Stimulated activated CD8-positive, alpha-beta memory T cell treated with anti-CD3 and anti-CD28 coated beads, Interleukin-12 subunit alpha, Interleukin-12 subunit beta, amount 100 ng/mL, for 1 hour (primary cell): Measurements from ENCODE around the gene MEGF6.

Experiments used
- DNase-seq: peaks from one replicate; pipeline ENCODE4 v3.0.0-alpha.2; 2020; ENCODE audit warnings: low read depth

The MEGF6 gene

DNA sequence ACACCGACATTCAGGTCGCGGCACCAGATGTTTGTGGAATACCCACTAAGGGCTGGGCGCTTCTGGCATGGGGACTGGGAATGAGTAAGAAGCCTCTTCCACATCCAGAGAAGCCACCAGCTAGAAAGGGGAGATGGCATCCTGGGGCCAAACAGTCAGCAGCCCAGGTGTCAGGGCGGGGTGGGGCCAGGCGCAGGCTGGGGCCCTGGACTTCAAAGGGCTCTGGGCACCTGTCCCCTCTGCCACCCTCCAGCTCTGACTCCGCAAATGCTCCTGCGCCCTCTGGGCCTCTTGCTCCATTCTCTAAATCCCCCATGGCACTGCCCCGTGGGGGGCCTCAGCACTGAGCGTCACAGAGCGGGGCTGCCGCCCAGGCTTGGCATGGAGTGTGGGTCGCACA lies 70.4 kb downstream of the MEGF6 start:
- DNase-seq = no peak

DNA sequence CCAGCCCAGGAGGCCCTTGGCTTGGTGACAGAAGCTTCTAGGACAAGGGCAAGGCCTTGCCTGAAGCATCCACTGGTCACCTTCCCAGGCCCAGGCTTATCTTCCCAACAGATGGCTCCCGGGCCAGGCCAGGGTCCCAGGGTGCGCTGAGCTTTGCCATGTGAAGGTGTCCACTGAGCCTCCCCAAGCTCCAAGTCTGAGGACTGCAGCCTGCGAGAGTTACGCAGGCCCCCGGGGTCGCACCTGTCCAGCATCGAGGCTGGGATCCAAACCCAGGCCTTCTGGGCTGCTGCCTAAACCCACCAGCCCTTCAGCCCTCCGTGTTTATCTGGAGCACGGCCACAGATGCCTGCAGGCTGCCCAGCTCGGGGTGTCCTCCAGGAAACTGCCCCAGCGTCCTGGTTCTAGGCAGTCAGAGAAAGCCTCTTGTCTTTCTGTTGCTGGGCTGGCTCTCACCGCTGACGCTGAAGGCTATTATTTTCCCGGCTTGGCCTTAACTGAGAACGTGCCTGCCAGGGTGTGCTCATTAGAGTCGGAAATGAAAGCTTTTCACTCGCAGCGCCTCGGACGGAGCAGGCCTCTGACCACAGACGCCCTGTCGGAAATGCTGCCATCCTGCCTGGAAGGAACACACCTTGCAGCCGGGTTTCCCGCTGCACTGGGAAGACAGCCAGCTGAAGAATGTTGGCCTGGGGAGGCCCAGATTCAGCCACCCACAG lies 71.4 kb downstream of the MEGF6 start:
- DNase-seq = no peak

DNA sequence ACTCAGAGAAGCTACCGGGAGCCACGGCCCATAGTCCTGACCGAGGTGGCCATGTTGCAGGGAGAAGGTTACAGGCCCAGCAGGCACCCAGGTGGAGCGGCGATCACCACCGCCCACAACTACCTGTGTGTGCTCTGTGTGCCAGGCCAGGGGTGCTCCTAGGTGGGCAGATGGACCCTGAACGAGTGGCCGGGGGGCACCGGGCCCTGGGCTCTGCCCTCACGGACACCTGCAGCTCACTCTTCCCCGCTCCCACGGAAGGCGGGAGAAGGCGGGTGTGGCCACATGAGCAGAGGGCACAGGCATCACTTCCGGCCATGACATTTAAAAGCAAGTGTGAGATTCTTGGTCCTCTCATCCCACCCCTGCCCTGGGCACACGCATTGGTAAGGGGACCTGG lies 73.9 kb downstream of the MEGF6 start:
- DNase-seq = no peak

DNA sequence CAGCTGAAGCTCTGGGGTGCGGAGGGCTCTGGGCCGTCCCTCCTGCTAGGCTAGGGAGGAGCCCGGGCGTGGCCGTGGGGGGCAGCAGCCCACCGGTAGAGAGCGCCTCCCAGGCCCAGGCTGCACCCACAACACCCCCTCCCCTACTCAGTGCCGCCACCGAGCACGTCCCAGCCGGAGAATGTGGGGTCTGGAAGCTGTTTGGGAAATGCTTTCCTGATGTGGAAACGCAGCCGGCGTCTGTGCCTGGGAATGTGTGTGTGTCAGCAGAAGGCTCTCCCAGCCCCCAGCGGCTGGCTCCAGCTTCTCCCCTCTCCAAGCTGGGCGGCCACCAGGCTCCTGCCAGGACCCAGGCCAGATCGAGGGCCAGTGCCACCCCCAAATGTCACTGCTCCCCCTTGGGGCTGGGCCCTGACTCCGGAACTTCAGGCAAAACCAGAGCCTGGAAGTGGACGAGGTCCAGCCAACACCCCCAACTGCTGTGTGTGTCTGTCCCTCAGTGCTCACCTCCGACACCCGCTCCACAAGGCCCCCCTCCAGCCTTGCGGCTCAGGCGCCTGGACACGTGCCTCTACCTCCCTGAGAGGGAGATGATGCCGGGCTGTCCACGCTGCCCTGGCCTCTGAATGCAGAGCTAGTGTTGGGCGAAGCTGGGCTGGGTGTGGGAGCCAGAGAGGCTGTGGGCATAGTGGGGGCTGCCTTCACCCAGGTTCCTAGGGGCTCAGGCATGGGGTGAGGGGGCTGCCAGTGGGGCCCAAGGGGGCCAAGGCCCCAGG lies 74.7 kb downstream of the MEGF6 start:
- DNase-seq = no peak

DNA sequence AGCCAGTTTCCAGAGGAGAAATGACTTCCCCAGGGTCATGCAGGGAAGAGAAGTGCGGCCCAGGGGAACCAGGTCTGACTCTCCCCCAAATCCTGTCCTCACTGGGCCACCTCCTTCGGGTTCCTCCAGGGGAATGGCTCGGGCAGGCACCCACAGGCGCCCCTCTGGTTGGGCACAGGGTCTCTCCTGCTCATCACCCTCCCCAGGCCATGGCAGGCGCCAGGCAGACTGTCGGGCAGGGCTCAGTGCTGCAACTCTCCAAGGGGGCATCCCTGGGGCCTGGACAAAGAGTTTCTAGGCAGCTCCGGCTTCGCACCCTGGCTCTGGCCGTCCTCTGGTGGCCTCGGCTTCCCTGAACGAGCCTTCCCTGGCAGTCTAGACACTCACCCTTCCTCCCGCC lies 75.6 kb downstream of the MEGF6 start:
- no peak for DNase-seq

DNA sequence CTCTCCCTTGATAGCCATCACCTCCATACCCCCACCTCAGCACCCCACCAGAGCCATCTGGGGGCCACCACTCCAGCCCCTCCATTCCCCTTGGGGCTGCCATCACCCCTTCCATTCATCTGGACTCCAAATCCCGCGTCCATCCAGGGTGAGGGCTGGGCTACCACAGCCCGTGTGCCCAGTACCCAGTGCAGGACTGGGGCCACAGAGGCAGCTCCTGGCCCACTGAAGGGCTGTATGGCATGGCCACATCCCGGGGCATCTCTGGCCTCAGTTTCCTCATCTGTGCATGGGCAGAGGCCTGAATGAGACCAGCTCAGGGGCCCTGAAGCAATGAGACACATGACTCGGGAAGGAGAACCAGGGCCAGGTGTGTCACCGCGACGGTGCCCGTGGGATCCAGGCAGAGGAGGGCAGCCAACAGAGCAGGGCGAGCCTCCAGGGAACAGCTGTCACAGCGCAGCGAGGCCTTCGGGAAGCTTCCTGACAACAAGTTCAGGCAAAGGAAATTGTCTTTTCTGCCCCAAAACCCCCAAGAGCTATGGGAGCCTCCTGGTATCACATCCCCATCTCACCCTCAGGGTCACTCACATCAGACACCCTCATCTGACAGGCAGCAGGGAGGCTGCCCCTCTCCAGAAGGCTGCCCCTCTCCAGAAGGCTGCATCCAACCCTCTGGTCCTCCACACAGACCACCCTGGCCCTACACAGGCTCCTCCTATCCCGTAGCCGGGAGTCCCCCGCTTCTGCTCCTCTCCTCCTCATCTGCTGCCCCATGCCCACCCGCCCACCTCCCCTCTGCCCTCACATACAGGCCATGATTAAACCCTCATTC lies 76.3 kb downstream of the MEGF6 start:
- no peak for DNase-seq

DNA sequence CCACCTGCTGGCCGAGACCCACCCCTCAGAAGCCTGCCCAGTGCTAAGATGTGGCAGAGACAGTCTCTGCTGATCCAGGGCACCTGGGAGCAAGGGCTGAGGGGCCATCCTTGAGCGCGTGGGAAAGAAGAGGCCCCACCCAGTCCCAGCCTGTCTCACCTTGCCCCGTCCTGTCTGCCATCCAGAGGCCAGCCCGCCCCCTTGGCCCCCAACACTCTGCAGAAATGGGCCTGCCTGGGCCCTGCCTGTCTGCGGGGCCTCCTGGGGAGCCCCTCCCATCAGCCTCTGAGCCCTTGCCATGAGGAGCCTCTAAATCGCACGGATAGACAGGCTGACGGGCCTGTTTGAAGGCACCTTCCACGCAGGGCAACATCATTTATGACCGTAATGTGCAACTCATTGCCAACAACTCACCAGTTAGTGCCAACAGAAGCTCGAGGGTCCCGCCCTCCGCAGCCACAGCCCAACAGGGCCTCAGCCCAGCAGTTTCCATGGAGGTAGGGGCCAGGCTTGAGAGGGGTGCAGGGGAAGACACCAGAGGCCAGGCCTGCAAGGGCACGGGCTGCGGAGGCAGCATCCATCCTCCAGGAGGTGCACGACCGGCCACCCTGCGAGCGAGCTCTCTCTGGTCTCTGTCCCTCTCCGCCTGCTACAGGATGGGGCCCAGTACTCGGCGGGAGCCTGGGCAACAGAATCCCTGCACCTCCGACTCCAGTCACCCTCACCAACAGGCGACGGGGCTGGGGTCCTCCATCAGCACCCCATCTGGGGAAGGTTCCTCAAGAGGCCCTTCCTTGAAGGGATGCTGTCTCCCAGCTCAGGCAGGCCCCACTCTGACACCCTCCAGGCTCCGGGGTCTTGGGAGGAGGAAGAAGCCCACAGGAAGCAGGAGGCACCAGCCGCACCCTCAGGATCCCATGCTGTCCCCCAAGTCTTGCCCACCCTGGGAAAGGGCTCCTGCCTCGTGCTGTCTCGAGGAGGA lies 78.0 kb downstream of the MEGF6 start:
- no peak for DNase-seq

DNA sequence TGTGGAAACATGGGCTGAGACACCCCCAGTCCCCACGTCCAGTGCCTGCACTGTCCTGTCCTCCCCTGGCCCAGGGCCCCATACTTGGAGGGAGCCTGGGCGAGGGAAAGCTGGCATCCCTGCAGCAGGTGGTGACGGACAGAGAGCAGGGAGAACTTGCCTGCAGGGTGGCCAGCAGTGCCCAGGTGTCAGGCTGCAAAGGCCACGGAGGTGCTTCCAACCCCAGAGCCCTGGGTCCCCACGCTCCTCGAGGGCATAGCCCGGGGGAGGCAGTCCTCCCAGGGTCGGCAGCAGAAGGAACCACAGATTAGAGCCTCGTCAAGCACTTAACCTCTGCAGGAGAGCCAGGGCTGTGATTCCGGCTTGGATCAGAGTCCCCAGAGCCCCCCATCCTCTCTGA lies 79.4 kb downstream of the MEGF6 start:
- DNase-seq = no peak

DNA sequence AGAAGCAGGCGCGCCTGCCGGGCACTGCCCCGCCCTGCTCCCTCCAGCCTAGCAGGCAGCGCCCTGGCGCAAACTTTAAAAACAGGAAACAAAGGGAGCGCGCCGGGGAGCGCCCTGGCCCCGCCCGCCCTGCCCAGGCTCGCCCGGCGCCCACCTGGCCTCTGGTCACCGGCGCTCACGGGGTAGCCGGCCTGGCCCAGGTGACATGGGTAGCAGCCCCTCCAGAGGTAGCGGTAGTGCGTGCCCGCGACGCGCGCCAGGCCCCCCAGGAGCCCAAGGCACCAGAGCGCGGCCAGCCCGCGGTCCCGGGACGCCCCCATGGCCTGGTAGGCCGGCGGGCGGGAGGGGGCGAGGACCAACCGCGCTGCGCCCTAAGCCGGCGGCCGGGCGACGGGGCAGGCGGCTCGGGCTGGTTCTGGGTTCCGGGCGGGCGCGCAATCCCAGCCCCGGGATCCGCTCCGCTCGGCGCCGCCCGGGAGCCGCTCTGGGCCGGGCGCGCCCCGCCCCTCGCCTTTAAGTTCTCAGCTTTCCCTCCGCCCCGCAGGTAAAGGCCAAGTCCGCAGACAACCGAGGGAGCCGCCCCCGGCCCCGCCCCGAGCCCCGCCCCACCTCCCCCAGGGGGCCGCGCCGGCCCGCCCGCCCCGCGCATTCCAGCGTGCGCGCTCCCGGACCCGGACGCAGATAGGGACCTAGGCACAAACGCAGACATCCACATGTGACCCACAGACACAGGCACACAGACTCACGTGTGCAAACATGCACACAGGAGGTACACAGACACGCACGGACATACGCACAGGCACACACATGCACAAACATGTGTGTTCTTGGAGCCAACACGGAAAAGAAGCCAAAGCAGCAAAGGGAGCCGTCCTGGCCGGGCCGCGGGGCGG lies 80.1 kb downstream of the MEGF6 start:
- peak; percentile 63 for DNase-seq

DNA sequence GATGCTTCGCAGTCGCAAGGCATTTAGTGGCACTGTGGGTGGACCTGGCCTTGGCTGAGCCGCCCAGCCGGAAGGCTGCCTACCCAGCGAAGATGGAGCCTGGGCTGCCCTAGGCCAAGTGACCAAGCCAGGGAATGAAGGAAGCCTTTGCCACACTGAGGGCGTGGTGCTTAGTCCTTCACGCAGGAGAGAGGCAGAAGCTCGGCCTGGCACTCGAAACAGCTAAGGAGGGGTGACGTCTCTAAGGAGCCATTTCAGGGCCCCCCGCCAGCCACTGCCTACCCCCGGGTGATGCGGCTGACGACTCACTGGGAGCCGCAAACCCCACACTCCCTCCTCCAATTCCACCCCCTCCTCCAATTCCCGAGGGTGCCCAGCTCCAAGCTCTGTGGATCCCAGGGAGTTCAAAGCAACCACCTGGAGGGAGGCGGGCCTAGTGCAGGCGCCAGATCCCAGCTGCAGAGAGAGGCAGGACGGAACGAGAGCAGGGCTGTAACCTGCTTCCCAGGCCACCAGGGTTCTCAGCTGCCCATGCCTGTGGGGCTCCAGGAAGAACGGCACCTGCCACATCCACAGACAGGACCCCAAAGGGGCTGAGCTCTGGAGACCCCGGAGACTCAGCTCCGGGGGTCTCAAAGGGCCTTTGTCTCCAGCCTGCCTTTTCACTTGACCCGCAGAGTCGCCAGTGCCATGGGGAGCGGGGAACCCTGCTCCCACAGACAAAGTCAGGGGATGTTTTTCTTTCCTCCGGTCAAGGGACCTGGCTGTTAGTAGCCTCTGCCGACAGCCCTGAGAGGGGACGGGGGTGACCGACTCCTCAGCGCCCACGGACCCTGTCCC lies 81.0 kb downstream of the MEGF6 start:
- DNase-seq = no peak

DNA sequence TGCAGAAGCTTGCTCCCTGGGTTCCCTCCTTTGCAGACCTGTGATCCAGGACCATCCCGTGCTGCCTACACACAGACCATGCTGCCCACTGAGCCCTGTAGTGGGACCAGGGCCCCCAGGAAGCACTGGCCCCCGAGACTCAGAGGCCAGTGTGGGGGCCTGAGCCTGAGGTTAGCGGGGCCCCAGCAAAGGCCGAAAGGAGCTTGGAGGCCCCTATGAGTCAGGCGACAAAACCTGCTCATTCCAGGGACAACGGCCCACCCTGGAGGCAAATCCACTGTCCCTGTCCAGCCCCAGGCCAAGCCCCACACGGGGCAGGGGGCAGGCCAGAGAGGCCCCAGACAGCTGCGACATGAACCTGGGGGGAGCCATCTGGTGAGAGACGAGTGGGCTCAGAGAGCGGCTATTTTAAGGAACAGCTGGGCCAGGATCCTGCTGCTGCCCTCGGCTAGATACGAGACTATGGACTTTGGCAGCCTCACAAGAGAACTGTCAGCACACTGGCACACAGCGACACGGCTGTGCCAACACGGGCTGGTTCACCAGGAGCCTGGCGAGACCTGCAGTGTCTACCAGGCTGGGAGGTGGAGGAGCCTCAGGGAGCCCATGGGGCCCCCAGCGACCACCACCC lies 82.1 kb downstream of the MEGF6 start:
- no peak for DNase-seq

DNA sequence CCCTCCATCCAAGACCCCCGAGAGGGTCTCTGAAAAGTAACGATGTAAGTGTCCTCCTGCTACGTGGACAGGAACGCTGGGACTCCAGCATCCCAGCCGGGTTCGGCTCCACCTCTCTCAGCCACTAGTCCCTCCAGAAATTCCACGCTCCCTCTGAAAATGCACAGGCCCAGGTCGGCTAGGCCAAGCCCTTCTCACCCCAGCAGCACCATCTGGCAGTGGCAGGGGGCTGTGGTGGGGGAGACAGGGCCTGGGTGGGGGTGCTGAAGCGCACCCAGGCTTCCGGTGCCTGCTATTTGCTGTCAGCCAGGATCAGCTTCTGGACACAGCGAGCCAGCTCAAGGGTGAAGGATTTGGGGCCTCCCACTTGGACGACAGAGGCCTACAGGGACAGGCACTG lies 83.5 kb downstream of the MEGF6 start:
- DNase-seq = no peak

DNA sequence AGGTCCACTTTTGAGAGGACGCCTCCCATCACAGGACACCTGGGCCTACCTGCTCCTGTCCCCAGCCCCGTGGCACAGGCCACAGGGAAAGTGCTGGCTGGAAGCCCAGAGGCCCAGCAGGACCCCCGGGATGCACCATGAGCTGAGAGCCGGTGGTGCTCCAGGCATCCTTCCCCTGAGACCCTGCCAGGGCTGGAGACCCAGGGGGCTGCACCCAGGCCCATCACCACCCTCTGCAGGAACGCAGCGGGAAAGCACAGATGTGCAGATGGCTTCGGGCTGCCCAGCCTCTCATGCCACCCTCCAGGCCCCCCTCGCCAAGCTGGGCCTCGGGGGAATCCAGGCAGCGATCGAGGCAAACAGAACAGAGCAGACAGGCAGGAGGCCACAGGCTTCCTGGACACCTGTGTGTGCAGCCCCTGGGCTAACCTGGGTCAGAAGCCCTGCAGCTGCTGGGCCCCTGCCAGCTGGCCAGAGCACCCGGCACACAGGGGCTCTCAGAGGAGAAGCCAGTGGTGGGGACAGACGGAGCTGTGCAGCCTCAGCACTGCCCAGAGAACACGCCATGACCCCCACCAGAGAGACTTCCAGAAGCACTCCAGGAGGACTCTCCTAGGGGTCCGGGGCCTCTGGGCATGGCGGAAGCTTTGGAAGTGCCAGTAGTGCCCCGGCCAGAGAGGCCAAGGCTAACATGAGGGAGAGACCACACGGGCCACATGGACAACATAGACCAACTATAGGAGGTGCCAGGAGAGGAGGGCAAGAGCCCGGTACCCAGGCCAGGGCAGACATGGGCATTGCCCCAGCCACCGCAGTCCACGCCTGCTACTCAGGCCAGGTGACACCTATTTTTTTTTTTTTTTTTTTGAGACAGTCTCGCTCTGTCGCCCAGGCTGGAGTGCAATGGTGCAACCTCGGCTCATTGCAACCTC lies 85.5 kb downstream of the MEGF6 start:
- DNase-seq = no peak

DNA sequence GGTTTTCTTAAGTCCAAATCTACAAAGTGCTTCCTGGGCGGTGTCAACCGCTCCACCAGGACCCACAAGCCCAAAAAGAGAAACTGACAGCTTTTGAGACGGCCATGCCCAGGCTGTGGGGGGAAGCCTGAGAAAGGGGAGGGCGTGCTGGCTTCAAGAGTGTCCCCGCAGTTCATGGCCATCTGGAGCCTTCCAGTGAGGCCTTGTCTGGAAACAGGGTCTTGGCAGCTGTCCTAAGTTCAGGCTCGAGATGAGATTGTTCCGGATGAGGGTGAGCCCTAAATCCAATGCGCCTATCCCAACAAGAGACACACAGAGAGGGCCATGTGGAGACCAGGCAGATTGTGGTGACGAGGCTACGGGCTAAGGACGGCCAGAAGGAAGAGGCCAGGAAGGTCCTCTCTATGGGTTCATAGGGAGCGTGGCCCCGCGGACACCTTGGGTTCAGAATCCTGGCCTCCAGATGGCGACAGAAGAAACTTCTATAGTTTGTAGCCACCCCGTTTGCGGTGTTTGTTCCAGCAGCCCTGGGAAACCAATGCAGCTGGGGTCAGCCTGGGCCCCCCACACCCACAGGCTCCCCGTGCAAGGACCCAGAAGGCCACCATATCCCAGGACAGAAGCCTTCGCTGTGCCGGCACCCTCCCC lies 86.6 kb downstream of the MEGF6 start:
- DNase-seq = no peak

DNA sequence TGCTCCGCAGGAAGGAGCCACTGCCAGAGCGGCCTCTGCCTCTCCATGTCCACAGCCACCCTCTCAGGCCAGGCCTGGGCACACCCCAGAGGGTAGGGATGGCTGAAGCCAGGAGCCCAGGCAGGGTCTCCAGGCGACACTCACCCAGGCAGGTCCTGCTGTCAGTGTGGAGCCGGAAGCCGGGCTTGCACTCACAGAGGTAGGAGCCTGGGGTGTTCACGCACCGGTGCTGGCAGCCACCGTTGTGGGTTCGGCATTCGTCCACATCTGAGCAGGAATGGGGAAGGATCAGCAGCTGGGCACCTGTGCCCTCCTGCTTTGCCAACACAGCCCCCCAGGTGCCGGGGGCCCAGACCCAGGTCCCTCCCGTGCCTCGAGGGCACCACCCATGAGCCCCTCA lies 87.3 kb downstream of the MEGF6 start:
- DNase-seq = no peak

DNA sequence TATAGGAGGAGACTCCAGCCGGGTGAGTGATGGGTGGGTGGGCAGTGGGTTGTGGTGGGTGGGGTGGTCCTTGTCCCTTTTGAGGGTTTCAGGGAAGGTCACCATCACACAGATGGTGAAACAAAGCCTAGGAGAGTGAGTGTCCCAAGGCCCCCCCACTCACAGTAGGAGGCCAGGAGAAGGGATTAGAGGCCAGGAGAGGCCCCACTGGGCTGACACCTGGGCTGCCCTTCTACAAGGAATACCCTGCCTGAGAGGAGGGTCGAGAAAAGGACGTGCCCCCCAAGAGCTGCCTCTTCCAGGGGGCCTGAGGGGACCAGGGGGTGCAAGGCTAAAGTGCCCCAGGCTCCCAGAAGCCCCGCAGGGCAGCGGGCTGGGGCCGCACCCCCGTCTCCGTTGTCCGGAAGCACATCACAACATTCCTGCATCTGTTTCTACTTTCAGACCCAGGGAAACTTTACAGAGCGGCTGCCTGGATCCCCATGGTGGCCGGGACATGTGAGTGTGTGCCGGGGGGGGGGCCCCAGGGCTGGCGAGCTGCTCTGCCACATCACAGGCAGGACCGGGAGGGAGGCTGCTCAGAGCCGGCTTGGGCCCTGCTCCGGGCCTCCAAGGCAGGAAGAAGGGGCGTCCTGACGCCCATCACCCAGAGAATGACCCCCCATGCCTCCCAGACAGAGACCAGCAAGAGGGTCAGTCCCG lies 88.6 kb downstream of the MEGF6 start:
- no peak for DNase-seq

DNA sequence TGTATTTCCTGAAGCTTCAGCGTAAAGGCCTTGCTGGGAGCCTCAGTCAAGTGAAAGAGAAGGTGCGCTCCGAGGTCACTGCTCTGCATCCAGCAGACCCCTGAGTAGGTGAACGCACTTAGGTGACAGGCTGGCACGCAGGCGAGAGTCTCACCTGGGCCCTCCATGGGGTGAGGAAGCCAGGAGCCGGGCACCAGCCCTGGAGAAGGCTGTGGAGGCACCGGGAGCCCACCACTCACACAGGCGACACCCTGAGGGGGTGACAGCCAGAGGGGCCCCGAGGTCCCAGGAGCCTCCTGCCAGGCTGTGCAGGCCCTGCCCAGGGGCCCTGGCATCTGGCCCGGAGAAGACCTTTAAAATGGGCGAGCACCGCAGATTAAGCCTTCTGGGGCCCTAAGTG lies 89.2 kb downstream of the MEGF6 start:
- DNase-seq = no peak
